ENCODE data around the gene SUSD6. TPM values are rescaled to one million over a fixed set of nuclear protein-coding genes. Genes with fewer than 3 reads are reported as not detected.

Gene SUSD6
- total and polyA plus RNA-seq, 2 donors from 2014 or later = 14.3 to 84.2 TPM

DNA sequence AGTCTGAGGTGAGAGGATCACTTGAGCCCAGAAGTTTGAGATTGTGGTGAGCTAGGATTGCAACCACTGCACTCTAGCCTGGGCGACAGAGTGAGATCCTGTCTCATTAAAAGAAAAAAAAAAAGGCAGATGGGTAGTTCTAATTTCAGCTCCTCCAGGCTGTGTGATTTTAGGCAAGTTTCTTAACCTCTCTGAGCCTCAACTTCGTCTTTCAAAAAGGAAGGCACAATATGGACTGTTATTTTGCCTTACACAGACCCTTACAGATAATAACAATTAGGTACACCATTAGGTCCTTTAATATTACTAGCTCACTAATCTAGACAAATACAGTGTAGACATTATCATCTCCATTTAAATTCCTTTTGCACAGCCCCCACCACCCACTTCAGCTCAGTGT is 31.9 kb upstream of the SUSD6 start:
- TF ChIP-seq, protein P1, sequence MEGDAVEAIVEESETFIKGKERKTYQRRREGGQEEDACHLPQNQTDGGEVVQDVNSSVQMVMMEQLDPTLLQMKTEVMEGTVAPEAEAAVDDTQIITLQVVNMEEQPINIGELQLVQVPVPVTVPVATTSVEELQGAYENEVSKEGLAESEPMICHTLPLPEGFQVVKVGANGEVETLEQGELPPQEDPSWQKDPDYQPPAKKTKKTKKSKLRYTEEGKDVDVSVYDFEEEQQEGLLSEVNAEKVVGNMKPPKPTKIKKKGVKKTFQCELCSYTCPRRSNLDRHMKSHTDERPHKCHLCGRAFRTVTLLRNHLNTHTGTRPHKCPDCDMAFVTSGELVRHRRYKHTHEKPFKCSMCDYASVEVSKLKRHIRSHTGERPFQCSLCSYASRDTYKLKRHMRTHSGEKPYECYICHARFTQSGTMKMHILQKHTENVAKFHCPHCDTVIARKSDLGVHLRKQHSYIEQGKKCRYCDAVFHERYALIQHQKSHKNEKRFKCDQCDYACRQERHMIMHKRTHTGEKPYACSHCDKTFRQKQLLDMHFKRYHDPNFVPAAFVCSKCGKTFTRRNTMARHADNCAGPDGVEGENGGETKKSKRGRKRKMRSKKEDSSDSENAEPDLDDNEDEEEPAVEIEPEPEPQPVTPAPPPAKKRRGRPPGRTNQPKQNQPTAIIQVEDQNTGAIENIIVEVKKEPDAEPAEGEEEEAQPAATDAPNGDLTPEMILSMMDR (IDR thresholded peaks at IDR 0.05; ENCODE audit: borderline replicate concordance, extremely low read depth, insufficient read depth) = no peak
- no peaks in the 10 kb centered on the region for H3K36me3 ChIP-seq (ENCODE audit: control insufficient read depth in 2 of 3, insufficient read depth in 3 of 3, low read length in 3 of 3)
- no peak overlapping the region for H3K27ac ChIP-seq (ENCODE audit: low read depth in 2 of 2, low read length in 2 of 2)
- H3K4me1 ChIP-seq (ENCODE audit: control insufficient read depth in 2 of 3, insufficient read depth in 2 of 3, low read depth in 1 of 3, low read length in 3 of 3) = peaks cover 0 to 2% (median 0%) of the 10 kb centered on the region in 3 donors
- no peak overlapping the region for H3K4me3 ChIP-seq (ENCODE audit: low read length in 3 of 3)
- H3K27me3 ChIP-seq (ENCODE audit: control insufficient read depth, insufficient read depth, low read length) = peaks cover 4% of the 10 kb centered on the region
- no peaks in the 10 kb centered on the region for H3K9me3 ChIP-seq (ENCODE audit: control insufficient read depth in 2 of 3, insufficient read depth in 1 of 3, low read length in 3 of 3)
- no peak for DNase-seq
- no peak overlapping the region for H3K9ac ChIP-seq (ENCODE audit: low read length in 3 of 3)
- no peak for FAIRE-seq
- intact Hi-C loops (cut with DNase I) = no loop called here

DNA sequence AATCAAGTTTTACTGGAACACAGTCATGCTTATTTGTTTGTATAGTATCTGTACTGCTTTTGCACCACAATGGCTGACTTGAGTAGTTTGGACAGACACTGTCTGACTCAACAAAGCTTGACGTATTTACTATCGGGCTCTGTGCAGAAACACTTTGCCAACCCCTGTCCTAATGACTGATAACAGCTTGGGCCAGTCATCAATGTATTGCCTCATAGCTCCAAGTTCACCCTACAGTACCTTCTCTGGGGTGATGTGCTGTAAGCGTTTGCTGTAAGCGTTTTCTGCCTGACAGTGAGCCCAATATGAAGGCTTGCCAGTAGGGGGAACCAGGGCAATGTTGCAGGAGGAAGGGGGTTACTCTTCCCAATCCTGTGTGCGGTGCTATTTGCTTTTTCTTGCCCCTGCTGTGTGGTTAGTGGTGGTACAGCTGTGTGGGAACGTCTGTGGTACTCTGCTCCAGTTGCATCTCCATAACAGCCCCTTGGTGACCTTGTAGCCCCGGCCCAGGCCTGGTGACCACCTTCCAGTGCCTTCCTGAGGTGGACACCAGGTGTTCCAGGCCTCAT is 31.3 kb upstream of the SUSD6 start:
- H3K27ac ChIP-seq (ENCODE audit: low read depth in 2 of 2, low read length in 2 of 2) = no peak overlapping the region
- intact Hi-C loops (cut with DNase I) = no loop called here
- DNase-seq (peak in 4 of 5 donors; percentile 18 to 56 (median 38)), FAIRE-seq (no peak)
- H3K36me3 ChIP-seq (ENCODE audit: control insufficient read depth in 2 of 3, insufficient read depth in 3 of 3, low read length in 3 of 3) = no peaks in the 10 kb centered on the region
- H3K27me3 ChIP-seq (ENCODE audit: control insufficient read depth, insufficient read depth, low read length) = peaks cover 4% of the 10 kb centered on the region
- H3K4me3 ChIP-seq (ENCODE audit: low read length in 3 of 3) = no peak overlapping the region
- H3K9me3 ChIP-seq (ENCODE audit: control insufficient read depth in 2 of 3, insufficient read depth in 1 of 3, low read length in 3 of 3) = no peaks in the 10 kb centered on the region
- no peaks in the 10 kb centered on the region for H3K4me1 ChIP-seq (ENCODE audit: control insufficient read depth in 2 of 3, insufficient read depth in 2 of 3, low read depth in 1 of 3, low read length in 3 of 3)
- TF ChIP-seq, protein P1 (IDR thresholded peaks at IDR 0.05; ENCODE audit: borderline replicate concordance, extremely low read depth, insufficient read depth) = no peak
- no peak overlapping the region for H3K9ac ChIP-seq (ENCODE audit: low read length in 3 of 3)

DNA sequence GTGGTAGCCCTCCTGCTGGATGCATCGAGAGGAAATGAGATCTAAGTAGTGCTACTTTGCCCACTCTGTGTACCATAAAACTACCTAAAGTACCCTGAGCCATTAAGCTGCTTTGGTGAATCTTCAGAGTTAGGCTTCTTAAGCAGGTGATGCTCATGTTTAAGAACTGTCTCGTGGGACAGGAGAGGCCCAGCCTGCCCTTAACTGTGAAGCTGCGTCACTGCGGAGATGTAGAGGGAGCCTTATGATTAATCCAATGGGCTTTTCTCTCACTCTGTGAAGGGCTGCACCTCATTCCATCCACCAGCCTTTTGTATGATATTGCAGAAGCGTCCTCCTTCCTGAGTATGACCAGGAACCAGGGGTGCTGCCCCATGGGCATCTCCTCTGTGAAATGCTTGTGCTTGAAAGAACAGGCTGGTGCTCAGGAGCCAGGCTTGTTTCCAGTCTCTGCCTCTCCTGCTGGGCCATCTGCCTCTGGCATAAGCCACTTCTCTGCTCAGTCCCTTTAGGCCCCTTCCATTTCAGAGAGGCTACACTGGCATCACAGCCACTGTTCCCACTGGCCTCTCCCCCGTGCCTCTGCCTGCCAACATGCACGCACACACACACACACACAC is 30.0 kb upstream of the SUSD6 start:
- no peak for DNase-seq
- TF ChIP-seq, protein P1 (IDR thresholded peaks at IDR 0.05; ENCODE audit: borderline replicate concordance, extremely low read depth, insufficient read depth) = no peak
- FAIRE-seq = no peak
- Histone ChIP-seq H3K27me3 (ENCODE audit: control insufficient read depth, insufficient read depth, low read length) (no peaks in the 10 kb centered on the region), H3K9ac (ENCODE audit: low read length in 3 of 3) (no peak overlapping the region), H3K27ac (ENCODE audit: low read depth in 2 of 2, low read length in 2 of 2) (no peak overlapping the region), H3K36me3 (ENCODE audit: control insufficient read depth in 2 of 3, insufficient read depth in 3 of 3, low read length in 3 of 3) (no peaks in the 10 kb centered on the region), H3K4me1 (ENCODE audit: control insufficient read depth in 2 of 3, insufficient read depth in 2 of 3, low read depth in 1 of 3, low read length in 3 of 3) (no peaks in the 10 kb centered on the region), H3K4me3 (ENCODE audit: low read length in 3 of 3) (no peak overlapping the region), H3K9me3 (ENCODE audit: control insufficient read depth in 2 of 3, insufficient read depth in 1 of 3, low read length in 3 of 3) (no peaks in the 10 kb centered on the region)
- intact Hi-C loops (cut with DNase I) = no loop called here

Data from kidney (tissue), 14 donors.